Measurements from ENCODE around the gene PIGO. TPM values are rescaled to one million over a fixed set of nuclear protein-coding genes. Genes with fewer than 3 reads are reported as not detected.

PIGO gene
- polyA plus RNA-seq, 1 donor = 25.5 TPM

GRCh38 chr9:35071814-35072460, 24.5 kb downstream of the PIGO start:
- Histone ChIP-seq H3K4me3 (ENCODE audit: low read length) (peak overlapping the region; percentile 92), H3K27me3 (ENCODE audit: control insufficient read depth, insufficient read depth, low read length) (no peaks in the 10 kb centered on the region), H3K27ac (ENCODE audit: low read length) (peak overlapping the region; percentile 99), H3K36me3 (ENCODE audit: control insufficient read depth, insufficient read depth, low read length) (peaks cover 47% of the 10 kb centered on the region), H3K4me1 (ENCODE audit: control insufficient read depth, insufficient read depth, low read length) (peaks cover 19% of the 10 kb centered on the region), H3K9me3 (ENCODE audit: control insufficient read depth, low read depth, low read length) (peaks cover 3% of the 10 kb centered on the region)
- DNase-seq = peak; percentile 73 to 92
- no CpG with 5 or more reads among the region's 79 CpGs for WGBS (ENCODE audit: insufficient coverage, low lambda C conversion rate)

GRCh38 chr9:35070823-35071813, 25.3 kb downstream of the PIGO start:
- peaks cover 19% of the 10 kb centered on the region for H3K4me1 ChIP-seq (ENCODE audit: control insufficient read depth, insufficient read depth, low read length)
- H3K4me3 ChIP-seq (ENCODE audit: low read length) = peak overlapping the region; percentile 92
- WGBS (ENCODE audit: insufficient coverage, low lambda C conversion rate) = no CpG with 5 or more reads among the region's 20 CpGs
- peak in 1 of 2 donors; percentile 16 for DNase-seq
- peaks cover 49% of the 10 kb centered on the region for H3K36me3 ChIP-seq (ENCODE audit: control insufficient read depth, insufficient read depth, low read length)
- no peaks in the 10 kb centered on the region for H3K27me3 ChIP-seq (ENCODE audit: control insufficient read depth, insufficient read depth, low read length)
- H3K9me3 ChIP-seq (ENCODE audit: control insufficient read depth, low read depth, low read length) = peaks cover 3% of the 10 kb centered on the region
- peak overlapping the region; percentile 99 for H3K27ac ChIP-seq (ENCODE audit: low read length)

- Histone ChIP-seq H3K27ac (ENCODE audit: low read length) (no peak overlapping the region), H3K4me3 (ENCODE audit: low read length) (no peak overlapping the region), H3K36me3 (ENCODE audit: control insufficient read depth, insufficient read depth, low read length) (peaks cover 47% of the 10 kb centered on the region), H3K4me1 (ENCODE audit: control insufficient read depth, insufficient read depth, low read length) (peaks cover 19% of the 10 kb centered on the region), H3K27me3 (ENCODE audit: control insufficient read depth, insufficient read depth, low read length) (no peaks in the 10 kb centered on the region), H3K9me3 (ENCODE audit: control insufficient read depth, low read depth, low read length) (peaks cover 3% of the 10 kb centered on the region)
- DNase-seq = no peak
- no CpG with 5 or more reads among the region's 4 CpGs for WGBS (ENCODE audit: insufficient coverage, low lambda C conversion rate)
Observed at GRCh38 chr9:35069020-35069419, 27.4 kb downstream of the PIGO start.

GRCh38 chr9:35067056-35067455, 29.3 kb downstream of the PIGO start:
- no peak overlapping the region for H3K4me3 ChIP-seq (ENCODE audit: low read length)
- H3K9me3 ChIP-seq (ENCODE audit: control insufficient read depth, low read depth, low read length) = peaks cover 3% of the 10 kb centered on the region
- no peak overlapping the region for H3K27ac ChIP-seq (ENCODE audit: low read length)
- H3K4me1 ChIP-seq (ENCODE audit: control insufficient read depth, insufficient read depth, low read length) = peaks cover 19% of the 10 kb centered on the region
- WGBS (ENCODE audit: insufficient coverage, low lambda C conversion rate) = no CpG with 5 or more reads among the region's 1 CpG
- no peaks in the 10 kb centered on the region for H3K27me3 ChIP-seq (ENCODE audit: control insufficient read depth, insufficient read depth, low read length)
- H3K36me3 ChIP-seq (ENCODE audit: control insufficient read depth, insufficient read depth, low read length) = peaks cover 65% of the 10 kb centered on the region
- DNase-seq = no peak

GRCh38 chr9:35060548-35061207, 35.7 kb downstream of the PIGO start:
- Histone ChIP-seq H3K4me1 (ENCODE audit: control insufficient read depth, insufficient read depth, low read length) (no peaks in the 10 kb centered on the region), H3K27me3 (ENCODE audit: control insufficient read depth, insufficient read depth, low read length) (no peaks in the 10 kb centered on the region), H3K9me3 (ENCODE audit: control insufficient read depth, low read depth, low read length) (no peaks in the 10 kb centered on the region), H3K4me3 (ENCODE audit: low read length) (no peak overlapping the region), H3K36me3 (ENCODE audit: control insufficient read depth, insufficient read depth, low read length) (peaks cover 98% of the 10 kb centered on the region), H3K27ac (ENCODE audit: low read length) (no peak overlapping the region)
- DNase-seq = no peak
- WGBS (ENCODE audit: insufficient coverage, low lambda C conversion rate) = no CpG with 5 or more reads among the region's 11 CpGs

GRCh38 chr9:35059438-35059837, 37.0 kb downstream of the PIGO start:
- Histone ChIP-seq H3K9me3 (ENCODE audit: control insufficient read depth, low read depth, low read length) (no peaks in the 10 kb centered on the region), H3K4me1 (ENCODE audit: control insufficient read depth, insufficient read depth, low read length) (no peaks in the 10 kb centered on the region), H3K27ac (ENCODE audit: low read length) (no peak overlapping the region), H3K36me3 (ENCODE audit: control insufficient read depth, insufficient read depth, low read length) (peaks cover 94% of the 10 kb centered on the region), H3K4me3 (ENCODE audit: low read length) (no peak overlapping the region), H3K27me3 (ENCODE audit: control insufficient read depth, insufficient read depth, low read length) (no peaks in the 10 kb centered on the region)
- DNase-seq = no peak
- no CpG with 5 or more reads among the region's 10 CpGs for WGBS (ENCODE audit: insufficient coverage, low lambda C conversion rate)

GRCh38 chr9:35057271-35057620, 39.1 kb downstream of the PIGO start:
- H3K4me3 ChIP-seq (ENCODE audit: low read length) = no peak overlapping the region
- H3K36me3 ChIP-seq (ENCODE audit: control insufficient read depth, insufficient read depth, low read length) = peaks cover 77% of the 10 kb centered on the region
- no peak overlapping the region for H3K27ac ChIP-seq (ENCODE audit: low read length)
- WGBS (ENCODE audit: insufficient coverage, low lambda C conversion rate) = no CpG with 5 or more reads among the region's 8 CpGs
- DNase-seq = no peak
- no peaks in the 10 kb centered on the region for H3K9me3 ChIP-seq (ENCODE audit: control insufficient read depth, low read depth, low read length)
- H3K4me1 ChIP-seq (ENCODE audit: control insufficient read depth, insufficient read depth, low read length) = no peaks in the 10 kb centered on the region
- H3K27me3 ChIP-seq (ENCODE audit: control insufficient read depth, insufficient read depth, low read length) = no peaks in the 10 kb centered on the region

GRCh38 chr9:35056571-35057270, 39.7 kb downstream of the PIGO start:
- H3K4me1 ChIP-seq (ENCODE audit: control insufficient read depth, insufficient read depth, low read length) = no peaks in the 10 kb centered on the region
- H3K4me3 ChIP-seq (ENCODE audit: low read length) = no peak overlapping the region
- H3K9me3 ChIP-seq (ENCODE audit: control insufficient read depth, low read depth, low read length) = no peaks in the 10 kb centered on the region
- DNase-seq = no peak
- H3K27ac ChIP-seq (ENCODE audit: low read length) = no peak overlapping the region
- no peaks in the 10 kb centered on the region for H3K27me3 ChIP-seq (ENCODE audit: control insufficient read depth, insufficient read depth, low read length)
- peaks cover 75% of the 10 kb centered on the region for H3K36me3 ChIP-seq (ENCODE audit: control insufficient read depth, insufficient read depth, low read length)
- WGBS (ENCODE audit: insufficient coverage, low lambda C conversion rate) = no CpG with 5 or more reads among the region's 9 CpGs

- 86% methylated on average over 4 of the region's 14 CpGs for WGBS (ENCODE audit: insufficient coverage, low lambda C conversion rate)
- H3K4me1 ChIP-seq (ENCODE audit: control insufficient read depth, insufficient read depth, low read length) = no peaks in the 10 kb centered on the region
- peaks cover 65% of the 10 kb centered on the region for H3K36me3 ChIP-seq (ENCODE audit: control insufficient read depth, insufficient read depth, low read length)
- no peak for DNase-seq
- no peaks in the 10 kb centered on the region for H3K27me3 ChIP-seq (ENCODE audit: control insufficient read depth, insufficient read depth, low read length)
- no peak overlapping the region for H3K4me3 ChIP-seq (ENCODE audit: low read length)
- no peaks in the 10 kb centered on the region for H3K9me3 ChIP-seq (ENCODE audit: control insufficient read depth, low read depth, low read length)
- no peak overlapping the region for H3K27ac ChIP-seq (ENCODE audit: low read length)
Observed at GRCh38 chr9:35054871-35055644, 41.3 kb downstream of the PIGO start.
